ENCODE data around the gene AMN1. TPM values are rescaled to one million over a fixed set of nuclear protein-coding genes. Genes with fewer than 3 reads are reported as not detected.
"Not testable (repeated sequence)": the region's sequence is repeated elsewhere in the genome, so short reads cannot be mapped to it uniquely, and the experiment has no call there.

Gene AMN1
- polyA plus RNA-seq, 4 donors = 1.3 to 8.6 (median 5.8) TPM

DNA sequence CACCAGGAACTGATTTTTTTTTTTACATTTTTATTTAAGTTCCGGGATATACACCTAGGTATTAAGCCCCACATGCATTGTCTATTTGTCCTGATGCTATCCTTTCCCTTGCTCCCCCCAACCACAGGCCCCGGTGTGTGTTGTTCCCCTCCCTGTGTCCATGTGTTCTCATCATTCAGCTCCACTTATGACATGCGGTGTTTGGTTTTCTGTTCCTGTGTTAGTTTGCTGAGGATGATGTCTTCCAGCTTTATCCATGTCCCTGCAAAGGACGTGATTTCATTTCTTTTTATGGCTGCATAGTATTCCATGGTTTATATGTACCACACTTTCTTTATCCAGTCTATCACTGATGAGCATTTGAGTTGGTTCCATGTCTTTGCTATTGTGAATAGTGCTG is 11.8 kb downstream of the AMN1 start:
- not testable (repeated sequence) for H3K4me1 ChIP-seq (ENCODE audit: control insufficient read depth in 3 of 3, insufficient read depth in 2 of 3, low read depth in 1 of 3, low read length in 2 of 3); H3K36me3 ChIP-seq (ENCODE audit: control insufficient read depth in 3 of 3, insufficient read depth in 2 of 3, low read depth in 1 of 3, low read length in 3 of 3); H3K27me3 ChIP-seq (ENCODE audit: control insufficient read depth in 3 of 3, insufficient read depth in 3 of 3, low read length in 3 of 3); H3K27ac ChIP-seq (ENCODE audit: low read depth in 1 of 3, low read length in 2 of 3); DNase-seq; FAIRE-seq; H3K4me3 ChIP-seq (ENCODE audit: low read depth in 1 of 3, low read length in 3 of 3)
- WGBS, 3 donors = 96 to 98% (median 97%) methylated on average over 4 of the region's 4 CpGs
- peaks cover 0 to 12% of the 10 kb centered on the region in 2 donors for H3K9me3 ChIP-seq (ENCODE audit: control insufficient read depth in 2 of 2, insufficient read depth in 1 of 2, low read depth in 1 of 2, low read length in 1 of 2)

DNA sequence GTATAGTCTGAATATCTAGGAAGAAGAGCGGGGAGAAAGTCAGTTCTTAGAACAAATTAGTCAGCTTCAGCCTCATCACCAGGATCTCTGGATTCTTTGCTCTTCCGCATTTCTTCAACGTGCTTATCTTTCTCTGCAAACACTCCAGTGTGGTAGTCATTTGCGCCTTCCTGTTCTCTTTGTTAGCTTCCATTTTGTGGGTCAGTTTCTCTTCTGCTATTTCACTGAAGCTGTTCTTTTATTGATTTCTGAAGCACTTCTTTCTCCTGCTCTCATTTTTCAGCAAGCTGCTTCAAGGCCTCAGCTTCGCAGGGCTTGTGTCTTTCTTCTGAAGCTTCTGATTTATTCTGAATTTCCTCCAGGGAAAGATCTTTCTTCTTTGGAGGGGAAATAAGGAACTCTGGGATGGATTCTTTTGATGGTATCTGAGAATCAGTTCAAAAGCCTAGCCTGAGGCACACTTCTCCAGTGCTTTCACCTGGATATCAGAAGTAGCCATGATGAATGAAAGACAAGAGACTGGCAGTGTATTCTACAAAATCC is 13.5 kb downstream of the AMN1 start:
- peaks cover 0 to 12% of the 10 kb centered on the region in 2 donors for H3K9me3 ChIP-seq (ENCODE audit: control insufficient read depth in 2 of 2, insufficient read depth in 1 of 2, low read depth in 1 of 2, low read length in 1 of 2)
- WGBS, 3 donors = 58 to 78% (median 71%) methylated on average over 5 of the region's 5 CpGs
- DNase-seq = peak in 1 of 2 donors; percentile 60
- H3K4me3 ChIP-seq (ENCODE audit: low read depth in 1 of 3, low read length in 3 of 3) = no peak overlapping the region
- no peaks in the 10 kb centered on the region for H3K4me1 ChIP-seq (ENCODE audit: control insufficient read depth in 3 of 3, insufficient read depth in 2 of 3, low read depth in 1 of 3, low read length in 2 of 3)
- H3K27me3 ChIP-seq (ENCODE audit: control insufficient read depth in 3 of 3, insufficient read depth in 3 of 3, low read length in 3 of 3) = no peaks in the 10 kb centered on the region
- no peak for FAIRE-seq
- H3K36me3 ChIP-seq (ENCODE audit: control insufficient read depth in 3 of 3, insufficient read depth in 2 of 3, low read depth in 1 of 3, low read length in 3 of 3) = peaks cover 0 to 5% (median 0%) of the 10 kb centered on the region in 3 donors
- H3K27ac ChIP-seq (ENCODE audit: low read depth in 1 of 3, low read length in 2 of 3) = peak overlapping the region in 2 of 3 donors; percentile 40 to 56

DNA sequence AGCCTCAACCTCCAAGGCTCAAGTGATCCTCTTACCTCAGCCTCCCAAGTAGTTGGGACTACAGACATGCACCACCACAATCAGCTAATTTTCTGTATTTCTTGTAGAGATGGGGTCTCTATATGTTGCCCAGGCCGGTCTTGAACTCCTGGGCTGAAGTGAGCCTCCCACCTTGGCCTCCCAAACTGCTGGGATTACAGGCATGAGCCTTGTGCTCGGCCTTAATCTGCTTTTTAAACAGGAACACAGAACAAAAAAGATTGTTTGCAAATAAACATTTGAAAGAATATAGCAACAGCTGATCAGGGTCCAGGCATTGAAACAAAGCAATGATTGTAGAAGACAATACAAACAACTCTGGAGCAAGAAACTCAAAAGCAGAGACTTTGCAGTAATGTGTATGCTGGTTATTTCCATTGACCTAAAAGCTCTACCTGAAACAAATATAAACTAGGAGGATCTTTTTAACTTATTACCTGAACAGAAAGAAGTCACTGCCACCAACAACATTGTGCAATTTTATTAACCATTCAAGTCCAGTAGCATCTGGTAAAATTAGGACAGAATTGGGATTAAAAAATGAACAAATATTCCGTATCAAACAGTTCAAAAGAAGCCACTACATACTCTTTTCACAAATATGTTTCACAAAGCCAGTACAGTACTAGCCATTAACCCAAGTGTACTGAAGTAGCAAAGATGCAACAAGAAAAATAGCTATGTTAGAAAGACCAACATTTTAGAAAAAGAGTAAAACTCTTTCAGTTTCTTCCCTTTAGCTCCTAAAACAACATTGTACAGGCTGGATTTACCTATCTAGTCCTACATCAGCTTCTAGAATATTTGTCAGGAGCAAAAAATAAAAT is 14.2 kb downstream of the AMN1 start:
- Histone ChIP-seq H3K27ac (ENCODE audit: low read depth in 1 of 3, low read length in 2 of 3) (peak overlapping the region in 1 of 3 donors; percentile 40), H3K36me3 (ENCODE audit: control insufficient read depth in 3 of 3, insufficient read depth in 2 of 3, low read depth in 1 of 3, low read length in 3 of 3) (peaks cover 0 to 5% (median 0%) of the 10 kb centered on the region in 3 donors), H3K4me3 (ENCODE audit: low read depth in 1 of 3, low read length in 3 of 3) (no peak overlapping the region), H3K9me3 (ENCODE audit: control insufficient read depth in 2 of 2, insufficient read depth in 1 of 2, low read depth in 1 of 2, low read length in 1 of 2) (peaks cover 0 to 10% of the 10 kb centered on the region in 2 donors), H3K4me1 (ENCODE audit: control insufficient read depth in 3 of 3, insufficient read depth in 2 of 3, low read depth in 1 of 3, low read length in 2 of 3) (no peaks in the 10 kb centered on the region), H3K27me3 (ENCODE audit: control insufficient read depth in 3 of 3, insufficient read depth in 3 of 3, low read length in 3 of 3) (no peaks in the 10 kb centered on the region)
- FAIRE-seq (no peak), DNase-seq (no peak)
- WGBS, 3 donors = 89 to 93% (median 93%) methylated on average over 3 of the region's 3 CpGs

DNA sequence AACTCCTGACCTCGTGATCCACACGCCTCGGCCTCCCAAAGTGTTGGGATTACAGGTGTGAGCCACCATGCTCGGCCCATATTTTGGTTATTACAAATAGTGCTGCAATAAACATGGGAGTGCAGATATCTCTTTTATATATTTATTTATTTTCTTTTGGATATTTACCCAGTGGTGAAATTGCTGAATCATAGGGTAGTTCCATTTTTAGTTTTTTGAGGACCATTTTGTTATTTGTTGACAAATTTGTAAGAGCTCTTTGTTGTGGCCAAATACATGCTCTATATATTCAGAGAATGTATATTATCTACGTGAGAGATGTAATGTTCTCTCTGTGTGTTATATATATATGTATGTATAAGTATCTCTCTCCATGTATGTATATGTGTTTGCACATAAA is 15.9 kb downstream of the AMN1 start:
- Histone ChIP-seq H3K27ac (ENCODE audit: low read depth in 1 of 3, low read length in 2 of 3) (no peak overlapping the region), H3K4me3 (ENCODE audit: low read depth in 1 of 3, low read length in 3 of 3) (no peak overlapping the region), H3K4me1 (ENCODE audit: control insufficient read depth in 3 of 3, insufficient read depth in 2 of 3, low read depth in 1 of 3, low read length in 2 of 3) (no peaks in the 10 kb centered on the region), H3K27me3 (ENCODE audit: control insufficient read depth in 3 of 3, insufficient read depth in 3 of 3, low read length in 3 of 3) (no peaks in the 10 kb centered on the region), H3K36me3 (ENCODE audit: control insufficient read depth in 3 of 3, insufficient read depth in 2 of 3, low read depth in 1 of 3, low read length in 3 of 3) (peaks cover 0 to 2% (median 0%) of the 10 kb centered on the region in 3 donors), H3K9me3 (ENCODE audit: control insufficient read depth in 2 of 2, insufficient read depth in 1 of 2, low read depth in 1 of 2, low read length in 1 of 2) (peaks cover 0 to 15% of the 10 kb centered on the region in 2 donors)
- DNase-seq = no peak
- 96 to 99% (median 99%) methylated on average over 5 of the region's 5 CpGs for WGBS, 3 donors
- FAIRE-seq = no peak

DNA sequence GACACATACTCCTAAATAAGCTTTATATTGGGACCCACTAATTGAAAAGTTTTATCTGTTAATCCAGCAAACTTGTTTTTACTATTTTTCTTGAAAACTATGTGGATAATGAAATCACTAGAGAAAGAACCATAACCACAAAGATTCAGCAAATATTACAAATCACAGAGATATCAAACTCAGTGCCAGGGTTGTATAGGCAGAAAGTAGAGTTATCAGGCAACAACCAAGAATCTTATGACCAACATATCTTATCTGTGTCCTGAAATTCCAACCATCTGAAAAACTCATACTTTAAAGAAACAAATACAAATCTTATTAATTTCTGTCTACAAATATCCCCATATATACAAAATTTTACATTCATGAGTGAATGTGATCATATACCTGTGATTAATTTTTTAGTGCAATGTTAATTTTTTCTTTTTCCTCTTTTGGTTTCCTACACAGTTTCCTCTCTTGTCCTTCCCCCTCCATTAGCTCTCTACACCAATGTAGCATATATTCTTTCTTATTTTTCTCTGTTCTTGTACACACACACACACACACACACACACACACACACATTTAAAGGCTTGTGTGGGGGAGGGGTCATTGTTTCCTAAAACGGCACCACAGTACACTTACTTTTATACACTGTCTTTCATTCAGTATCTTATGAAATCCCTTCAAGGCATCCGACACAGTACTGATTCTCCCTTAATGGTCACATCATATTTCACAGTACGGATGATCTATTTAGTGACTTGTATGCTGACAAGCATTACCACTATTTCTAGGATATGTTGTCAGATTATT is 18.6 kb downstream of the AMN1 start:
- FAIRE-seq = no peak
- Histone ChIP-seq H3K4me1 (ENCODE audit: control insufficient read depth in 3 of 3, insufficient read depth in 2 of 3, low read depth in 1 of 3, low read length in 2 of 3) (no peaks in the 10 kb centered on the region), H3K27ac (ENCODE audit: low read depth in 1 of 3, low read length in 2 of 3) (no peak overlapping the region), H3K4me3 (ENCODE audit: low read depth in 1 of 3, low read length in 3 of 3) (no peak overlapping the region), H3K27me3 (ENCODE audit: control insufficient read depth in 3 of 3, insufficient read depth in 3 of 3, low read length in 3 of 3) (no peaks in the 10 kb centered on the region), H3K9me3 (ENCODE audit: control insufficient read depth in 2 of 2, insufficient read depth in 1 of 2, low read depth in 1 of 2, low read length in 1 of 2) (peaks cover 0 to 20% of the 10 kb centered on the region in 2 donors), H3K36me3 (ENCODE audit: control insufficient read depth in 3 of 3, insufficient read depth in 2 of 3, low read depth in 1 of 3, low read length in 3 of 3) (peaks cover 0 to 2% (median 0%) of the 10 kb centered on the region in 3 donors)
- DNase-seq = no peak
- 78 to 92% (median 90%) methylated on average over 3 of the region's 3 CpGs for WGBS, 3 donors

DNA sequence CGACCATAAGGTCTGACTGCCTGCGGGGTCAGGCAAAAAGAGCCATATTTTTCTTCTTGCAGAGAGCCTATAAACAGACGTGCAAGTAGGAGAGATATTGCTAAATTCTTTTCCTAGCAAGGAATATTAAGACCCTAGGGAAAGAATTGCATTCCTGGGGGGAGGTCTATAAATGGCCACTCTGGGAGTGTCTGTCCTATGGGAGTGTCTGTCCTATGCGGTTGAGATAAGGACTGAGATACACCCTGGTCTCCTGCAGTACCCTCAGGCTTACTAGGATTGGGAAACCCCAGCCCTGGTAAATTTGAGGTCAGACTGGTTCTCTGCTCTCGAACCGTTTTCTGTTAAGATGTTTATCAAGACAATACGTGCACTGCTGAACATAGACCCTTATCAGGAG is 20.7 kb downstream of the AMN1 start:
- not testable (repeated sequence) for H3K4me3 ChIP-seq (ENCODE audit: low read depth in 1 of 3, low read length in 3 of 3)

DNA sequence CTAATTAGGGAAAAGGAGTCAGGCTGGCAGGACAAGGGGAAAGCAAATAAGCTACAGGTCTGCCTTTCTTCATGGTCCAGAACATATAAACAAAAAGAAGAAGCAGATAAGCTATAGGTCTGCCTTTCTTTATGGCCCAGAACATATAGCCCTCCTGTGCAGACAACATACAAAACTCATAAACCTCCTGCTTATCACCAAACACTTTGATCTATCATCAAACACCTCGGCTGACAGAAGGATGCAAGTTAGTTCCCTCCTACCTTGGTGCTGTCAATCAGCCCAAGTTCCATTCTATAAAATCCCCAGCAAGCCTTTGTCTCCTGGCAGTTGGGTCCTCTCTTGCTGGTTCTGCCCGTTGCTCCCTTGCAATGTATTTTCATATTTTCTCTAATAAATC is 23.2 kb downstream of the AMN1 start:
- 49 to 77% (median 61%) methylated on average over 2 of the region's 2 CpGs for WGBS, 3 donors
- H3K36me3 ChIP-seq (ENCODE audit: control insufficient read depth in 3 of 3, insufficient read depth in 2 of 3, low read depth in 1 of 3, low read length in 3 of 3) = peaks cover 0 to 4% (median 0%) of the 10 kb centered on the region in 3 donors
- no peaks in the 10 kb centered on the region for H3K4me1 ChIP-seq (ENCODE audit: control insufficient read depth in 3 of 3, insufficient read depth in 2 of 3, low read depth in 1 of 3, low read length in 2 of 3)
- no peak overlapping the region for H3K27ac ChIP-seq (ENCODE audit: low read depth in 1 of 3, low read length in 2 of 3)
- no peaks in the 10 kb centered on the region for H3K27me3 ChIP-seq (ENCODE audit: control insufficient read depth in 3 of 3, insufficient read depth in 3 of 3, low read length in 3 of 3)
- peaks cover 0 to 17% of the 10 kb centered on the region in 2 donors for H3K9me3 ChIP-seq (ENCODE audit: control insufficient read depth in 2 of 2, insufficient read depth in 1 of 2, low read depth in 1 of 2, low read length in 1 of 2)
- H3K4me3 ChIP-seq (ENCODE audit: low read depth in 1 of 3, low read length in 3 of 3) = no peak overlapping the region
- FAIRE-seq = no peak
- no peak for DNase-seq

More for the DNA sequence above, 20.7 kb downstream of the AMN1 start:
- not testable (repeated sequence) for H3K36me3 ChIP-seq (ENCODE audit: control insufficient read depth in 3 of 3, insufficient read depth in 2 of 3, low read depth in 1 of 3, low read length in 3 of 3); H3K27ac ChIP-seq (ENCODE audit: low read depth in 1 of 3, low read length in 2 of 3); H3K27me3 ChIP-seq (ENCODE audit: control insufficient read depth in 3 of 3, insufficient read depth in 3 of 3, low read length in 3 of 3); FAIRE-seq; DNase-seq; H3K4me1 ChIP-seq (ENCODE audit: control insufficient read depth in 3 of 3, insufficient read depth in 2 of 3, low read depth in 1 of 3, low read length in 2 of 3)
- peaks cover 0 to 17% of the 10 kb centered on the region in 2 donors for H3K9me3 ChIP-seq (ENCODE audit: control insufficient read depth in 2 of 2, insufficient read depth in 1 of 2, low read depth in 1 of 2, low read length in 1 of 2)
- WGBS, 3 donors = 85 to 95% (median 87%) methylated on average over 7 of the region's 7 CpGs

DNA sequence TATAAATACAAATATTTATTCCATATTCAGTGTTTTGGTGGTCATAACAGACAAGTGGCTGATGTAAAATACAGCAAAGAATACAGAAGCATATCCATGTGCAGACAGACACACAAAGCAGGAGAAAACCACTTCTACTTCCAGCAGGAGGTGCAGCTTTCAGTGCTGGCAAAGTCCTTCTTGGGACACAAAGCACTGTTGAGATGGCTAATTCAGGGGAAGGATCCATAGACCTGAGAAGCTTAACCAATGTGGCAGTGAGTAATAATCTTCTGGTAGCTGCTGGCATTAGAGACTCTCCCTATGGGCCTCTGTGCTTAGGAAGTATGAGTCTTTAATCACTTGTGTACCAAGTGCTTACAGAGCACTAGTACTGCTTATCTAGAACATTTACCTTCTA is 26.8 kb downstream of the AMN1 start:
- no peaks in the 10 kb centered on the region for H3K9me3 ChIP-seq (ENCODE audit: control insufficient read depth in 2 of 2, insufficient read depth in 1 of 2, low read depth in 1 of 2, low read length in 1 of 2)
- no peak overlapping the region for H3K27ac ChIP-seq (ENCODE audit: low read depth in 1 of 3, low read length in 2 of 3)
- H3K4me3 ChIP-seq (ENCODE audit: low read depth in 1 of 3, low read length in 3 of 3) = no peak overlapping the region
- no peaks in the 10 kb centered on the region for H3K4me1 ChIP-seq (ENCODE audit: control insufficient read depth in 3 of 3, insufficient read depth in 2 of 3, low read depth in 1 of 3, low read length in 2 of 3)
- H3K36me3 ChIP-seq (ENCODE audit: control insufficient read depth in 3 of 3, insufficient read depth in 2 of 3, low read depth in 1 of 3, low read length in 3 of 3) = peaks cover 0 to 2% (median 0%) of the 10 kb centered on the region in 3 donors
- H3K27me3 ChIP-seq (ENCODE audit: control insufficient read depth in 3 of 3, insufficient read depth in 3 of 3, low read length in 3 of 3) = no peaks in the 10 kb centered on the region
- FAIRE-seq (no peak), DNase-seq (peak; percentile 20 to 28)

All from small intestine (tissue), 7 donors.